GM12878 (cell line): ENCODE results near the gene AMMECR1. TPM values are rescaled to one million over a fixed set of nuclear protein-coding genes. Genes with fewer than 3 reads are reported as not detected.

Experiments used
- ATAC-seq: fragments of 200-7000 bp; cut with Tn5 transposase; 3 replicates; pipeline ENCODE4 v1.9.1; 2020; ENCODE audit warnings: mild to moderate bottlenecking, moderate library complexity
- BruUV-seq: library from RNA; stranded (reverse); fragments of 400-500 nt; replicated peaks from 2 replicates; lab custom pipeline; 2021; lab: Mats Ljungman, UMichigan
- CTCF ChIA-PET: fragments of 300-600 bp; sonication (Branson Sonifier 250); formaldehyde crosslinking; extraction: SDS; loops from one replicate; lab custom pipeline; 2021; ENCODE audit warnings: inconsistent platforms; lab: Yijun Ruan, JAX
- POLR2A ChIA-PET: fragments of 350-600 bp; formaldehyde crosslinking; extraction: SDS; loops from one replicate; lab custom pipeline; 2021; ENCODE audit warnings: inconsistent platforms; lab: Charles Lee
- RAD21 ChIA-PET: fragments of 300-600 bp; sonication (Branson Sonifier 250); formaldehyde crosslinking; loops from one replicate; lab custom pipeline; 2023; ENCODE audit warnings: antibody characterized with exemption; ENCODE audit not compliant: unreplicated experiment; lab: Charles Lee
- SMC1A ChIA-PET: fragments of 300-600 bp; sonication (Branson Sonifier 250); formaldehyde crosslinking; loops from one replicate; lab custom pipeline; 2023; ENCODE audit not compliant: unreplicated experiment, uncharacterized antibody; lab: Charles Lee
- DNase-seq: peaks from one replicate; pipeline ENCODE4 v3.0.0-alpha.2; 2011; ENCODE audit warnings: low read depth, low spot score
- FAIRE-seq: peaks from 3 replicates; lab custom pipeline; 2011; peaks lifted over from hg19 to GRCh38; lab: Jason Lieb, UNC
- H2AFZ ChIP-seq: 2 replicates; pipeline ENCODE4 v1.6.0; 2011; ENCODE audit warnings: low read depth, low read length, control low read depth; ENCODE audit not compliant: control insufficient read depth
- H3K27ac ChIP-seq: 2 replicates; pipeline ENCODE4 v1.5.1; 2011; ENCODE audit warnings: control low read depth; ENCODE audit not compliant: control insufficient read depth, insufficient read depth
- H3K27me3 ChIP-seq, 2 experiments: replicated peaks in 1 of 2; 2 replicates each; pipeline versions ENCODE4 v1.6.0 to v1.6.1; 2011; ENCODE audit warnings: low read length in 1 of 2; ENCODE audit not compliant: control insufficient read depth in 2 of 2, insufficient read depth in 2 of 2
- H3K36me3 ChIP-seq, 2 experiments: 2 replicates each; pipeline ENCODE4 v1.5.1; 2011; ENCODE audit warnings: low read length in 1 of 2; ENCODE audit not compliant: control insufficient read depth in 2 of 2, insufficient read depth in 2 of 2
- H3K4me1 ChIP-seq: 2 replicates; pipeline ENCODE4 v1.6.1; 2011; ENCODE audit warnings: mild to moderate bottlenecking, low read length, moderate library complexity, mixed read lengths; ENCODE audit not compliant: control insufficient read depth, insufficient read depth
- H3K4me2 ChIP-seq: 2 replicates; pipeline ENCODE4 v1.6.0; 2011; ENCODE audit warnings: control low read depth; ENCODE audit not compliant: control insufficient read depth, insufficient read depth
- H3K4me3 ChIP-seq: fragments of 200-600 bp; sonication (generic); 2 replicates; pipeline ENCODE4 v1.5.1; 2016
- H3K79me2 ChIP-seq: 2 replicates; pipeline ENCODE4 v1.6.0; 2011; ENCODE audit warnings: low read length; ENCODE audit not compliant: control insufficient read depth, insufficient read depth
- H3K9ac ChIP-seq: 2 replicates; pipeline ENCODE4 v1.8.0; 2011; ENCODE audit warnings: low read length, control low read depth, mixed read lengths; ENCODE audit not compliant: control insufficient read depth, insufficient read depth
- H3K9me3 ChIP-seq: replicated peaks from 3 replicates; pipeline ENCODE4 v1.5.1; 2011; ENCODE audit warnings: mild to moderate bottlenecking, low read length; ENCODE audit not compliant: control insufficient read depth, insufficient read depth
- H4K20me1 ChIP-seq: 2 replicates; pipeline ENCODE4 v1.6.0; 2011; ENCODE audit not compliant: control insufficient read depth, insufficient read depth
- CBX5 ChIP-seq: sonication (generic); IDR thresholded peaks from 2 replicates; pipeline ENCODE4 v1.6.1; 2016; ENCODE audit warnings: low read depth, moderate library complexity, mild to moderate bottlenecking, inconsistent platforms
- FOXM1 ChIP-seq: IDR thresholded peaks from 2 replicates; pipeline ENCODE4 v1.6.1; 2012; ENCODE audit warnings: low read depth, mild to moderate bottlenecking, inconsistent platforms, low read length, moderate library complexity
- JUNB ChIP-seq: IDR thresholded peaks from 2 replicates; pipeline ENCODE4 v1.6.1; 2016; ENCODE audit warnings: antibody characterized with exemption, mild to moderate bottlenecking
- MYC ChIP-seq: IDR thresholded peaks from 2 replicates; pipeline ENCODE4 v1.6.1; 2011; ENCODE audit warnings: mild to moderate bottlenecking, low read length, moderate library complexity, inconsistent platforms; ENCODE audit not compliant: insufficient read depth, insufficient replicate concordance, insufficient read length, severe bottlenecking
- NFIC ChIP-seq: IDR thresholded peaks from 2 replicates; pipeline ENCODE4 v1.6.1; 2012; ENCODE audit warnings: low read depth, mild to moderate bottlenecking, inconsistent platforms, low read length, moderate library complexity
- PAX8 ChIP-seq: fragments of 450-650 bp; IDR thresholded peaks from 2 replicates; pipeline ENCODE4 v1.6.1; 2017; ENCODE audit warnings: mild to moderate bottlenecking, moderate library complexity
- RB1 ChIP-seq: fragments of 450-650 bp; formaldehyde crosslinking; IDR thresholded peaks from 2 replicates; pipeline ENCODE4 v1.6.1; 2017; ENCODE audit warnings: mild to moderate bottlenecking, borderline replicate concordance
- RELA ChIP-seq: fragments of 450-650 bp; IDR thresholded peaks from 2 replicates; pipeline ENCODE4 v1.8.0; 2014; ENCODE audit warnings: borderline replicate concordance; ENCODE audit not compliant: partially characterized antibody
- SMAD1 ChIP-seq: fragments of 450-650 bp; IDR thresholded peaks from 2 replicates; pipeline ENCODE4 v1.6.1; 2018; ENCODE audit warnings: mild to moderate bottlenecking, low read depth; ENCODE audit not compliant: partially characterized antibody
- YY1 ChIP-seq: IDR thresholded peaks from 2 replicates; pipeline ENCODE4 v1.6.1; 2011; ENCODE audit warnings: low read depth, mild to moderate bottlenecking, low read length
- ZNF217 ChIP-seq: fragments of 450-650 bp; IDR thresholded peaks from 2 replicates; pipeline ENCODE4 v1.6.1; 2017; ENCODE audit warnings: antibody characterized with exemption, mild to moderate bottlenecking
- ZNF24 ChIP-seq: fragments of 450-650 bp; IDR thresholded peaks from 2 replicates; pipeline ENCODE4 v1.6.1; 2017; ENCODE audit warnings: antibody characterized with exemption, mild to moderate bottlenecking
- WGBS: methylation state at CpG from one replicate; pipeline ENCODE4 v1.1.6; 2016; ENCODE audit warnings: low lambda C conversion rate; ENCODE audit not compliant: insufficient replicate concordance, insufficient coverage; ENCODE audit errors: missing lambda C conversion rate; 5-methylcytosine and 5-hydroxymethylcytosine counted together
- in situ Hi-C: fragments of 300-500 bp; cut with MboI; formaldehyde crosslinking; loops from 9 replicates; pipeline ENCODE4 v1.14.3; 2018; ENCODE audit warnings: mixed read lengths
- intact Hi-C: fragments of 100-400 bp; cut with micrococcal nuclease; formaldehyde crosslinking; loops from one replicate; pipeline ENCODE4 v1.14.2; 2022; ENCODE audit not compliant: unreplicated experiment
- polyA plus RNA-seq, 11 experiments: library from polyadenylated mRNA; depleted of rRNA in 4 of 11; unstranded in 6 of 11; stranded (reverse) in 5 of 11; fragments of >200 nt; fragmentation: Nextera tagmentation in 4 of 11; fragmentation: Illumina TruSeq in 1 of 11; extraction: Ambion mirVana in 4 of 11; extraction: Trizol in 1 of 11; gene quantifications; 1 replicate in 1 of 11; 2 replicates in 10 of 11; pipeline versions ENCODE4 v1.2.1 to v1.2.3, GENCODE V29; 2011 to 2016; ENCODE audit warnings: inconsistent platforms in 2 of 11, missing spikeins in 2 of 11, low read depth in 1 of 11
- total RNA-seq, 4 experiments: library from RNA; depleted of rRNA in 3 of 4; stranded (reverse); fragments of >200 nt in 3 of 4; fragmentation: Illumina TruSeq in 1 of 4; extraction: Trizol in 1 of 4; gene quantifications; 2 replicates each; pipeline versions ENCODE4 v1.2.1 to v1.2.3, GENCODE V29; 2013 to 2021
- TF ChIP-seq, protein P1 (sequence below): fragments of 450-650 bp; IDR thresholded peaks from 2 replicates; pipeline ENCODE4 v1.6.1; 2016; ENCODE audit warnings: mild to moderate bottlenecking, moderate library complexity, borderline replicate concordance
- TF ChIP-seq, protein P2 (sequence below): fragments of 450-650 bp; IDR thresholded peaks from 2 replicates; pipeline ENCODE4 v1.6.1; 2017; ENCODE audit warnings: mild to moderate bottlenecking
- TF ChIP-seq, protein P3 (sequence below): fragments of 450-650 bp; IDR thresholded peaks from 2 replicates; pipeline ENCODE4 v1.6.1; 2016; ENCODE audit warnings: mild to moderate bottlenecking

The AMMECR1 gene
- total and polyA plus RNA-seq, 10 of the 15 experiments (the other 5 are each of a cell fraction or from before 2014, with no cell fraction given), result 4.9 to 25.6 (median 10.7) TPM

DNA sequence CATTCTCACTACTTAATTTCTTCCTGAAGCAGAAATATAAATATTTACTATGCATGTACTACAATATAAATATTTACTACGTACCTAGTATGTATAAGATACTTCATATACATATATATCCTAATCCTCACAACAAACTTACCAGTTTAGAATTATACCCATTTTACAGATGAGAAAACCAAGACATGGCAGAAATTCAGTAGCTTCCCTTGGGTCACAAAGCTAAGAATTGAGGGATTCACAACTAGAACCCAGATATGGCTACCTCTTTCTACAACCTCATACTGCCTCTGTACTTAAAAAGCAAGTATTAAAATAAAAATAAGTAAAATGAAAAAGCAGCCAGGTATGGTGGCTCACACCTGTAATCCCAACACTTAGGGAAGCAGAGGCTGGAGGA is 65.9 kb downstream of the AMMECR1 start:
- RAD21 ChIA-PET, result no interaction called here
- no peak overlapping the region for H3K4me2 ChIP-seq
- H3K27ac ChIP-seq, result no peak overlapping the region
- WGBS, result 62% methylated on average over 1 of the region's 1 CpG
- in situ Hi-C loops, result no loop called here
- no peaks in the 10 kb centered on the region for H3K79me2 ChIP-seq
- H3K27me3 ChIP-seq, result no peaks in the 10 kb centered on the region
- SMC1A ChIA-PET, result no interaction called here
- FAIRE-seq (no peak), ATAC-seq (no peak), DNase-seq (no peak)
- TF ChIP-seq SMAD1 (no peak), YY1 (no peak), ZNF24 (no peak), ZNF217 (no peak), MYC (no peak), JUNB (no peak), RB1 (no peak), NFIC (no peak), RELA (no peak), FOXM1 (no peak), CBX5 (no peak), PAX8 (no peak)
- TF ChIP-seq, protein P1, sequence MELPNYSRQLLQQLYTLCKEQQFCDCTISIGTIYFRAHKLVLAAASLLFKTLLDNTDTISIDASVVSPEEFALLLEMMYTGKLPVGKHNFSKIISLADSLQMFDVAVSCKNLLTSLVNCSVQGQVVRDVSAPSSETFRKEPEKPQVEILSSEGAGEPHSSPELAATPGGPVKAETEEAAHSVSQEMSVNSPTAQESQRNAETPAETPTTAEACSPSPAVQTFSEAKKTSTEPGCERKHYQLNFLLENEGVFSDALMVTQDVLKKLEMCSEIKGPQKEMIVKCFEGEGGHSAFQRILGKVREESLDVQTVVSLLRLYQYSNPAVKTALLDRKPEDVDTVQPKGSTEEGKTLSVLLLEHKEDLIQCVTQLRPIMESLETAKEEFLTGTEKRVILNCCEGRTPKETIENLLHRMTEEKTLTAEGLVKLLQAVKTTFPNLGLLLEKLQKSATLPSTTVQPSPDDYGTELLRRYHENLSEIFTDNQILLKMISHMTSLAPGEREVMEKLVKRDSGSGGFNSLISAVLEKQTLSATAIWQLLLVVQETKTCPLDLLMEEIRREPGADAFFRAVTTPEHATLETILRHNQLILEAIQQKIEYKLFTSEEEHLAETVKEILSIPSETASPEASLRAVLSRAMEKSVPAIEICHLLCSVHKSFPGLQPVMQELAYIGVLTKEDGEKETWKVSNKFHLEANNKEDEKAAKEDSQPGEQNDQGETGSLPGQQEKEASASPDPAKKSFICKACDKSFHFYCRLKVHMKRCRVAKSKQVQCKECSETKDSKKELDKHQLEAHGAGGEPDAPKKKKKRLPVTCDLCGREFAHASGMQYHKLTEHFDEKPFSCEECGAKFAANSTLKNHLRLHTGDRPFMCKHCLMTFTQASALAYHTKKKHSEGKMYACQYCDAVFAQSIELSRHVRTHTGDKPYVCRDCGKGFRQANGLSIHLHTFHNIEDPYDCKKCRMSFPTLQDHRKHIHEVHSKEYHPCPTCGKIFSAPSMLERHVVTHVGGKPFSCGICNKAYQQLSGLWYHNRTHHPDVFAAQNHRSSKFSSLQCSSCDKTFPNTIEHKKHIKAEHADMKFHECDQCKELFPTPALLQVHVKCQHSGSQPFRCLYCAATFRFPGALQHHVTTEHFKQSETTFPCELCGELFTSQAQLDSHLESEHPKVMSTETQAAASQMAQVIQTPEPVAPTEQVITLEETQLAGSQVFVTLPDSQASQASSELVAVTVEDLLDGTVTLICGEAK, result no peak
- TF ChIP-seq, protein P2, sequence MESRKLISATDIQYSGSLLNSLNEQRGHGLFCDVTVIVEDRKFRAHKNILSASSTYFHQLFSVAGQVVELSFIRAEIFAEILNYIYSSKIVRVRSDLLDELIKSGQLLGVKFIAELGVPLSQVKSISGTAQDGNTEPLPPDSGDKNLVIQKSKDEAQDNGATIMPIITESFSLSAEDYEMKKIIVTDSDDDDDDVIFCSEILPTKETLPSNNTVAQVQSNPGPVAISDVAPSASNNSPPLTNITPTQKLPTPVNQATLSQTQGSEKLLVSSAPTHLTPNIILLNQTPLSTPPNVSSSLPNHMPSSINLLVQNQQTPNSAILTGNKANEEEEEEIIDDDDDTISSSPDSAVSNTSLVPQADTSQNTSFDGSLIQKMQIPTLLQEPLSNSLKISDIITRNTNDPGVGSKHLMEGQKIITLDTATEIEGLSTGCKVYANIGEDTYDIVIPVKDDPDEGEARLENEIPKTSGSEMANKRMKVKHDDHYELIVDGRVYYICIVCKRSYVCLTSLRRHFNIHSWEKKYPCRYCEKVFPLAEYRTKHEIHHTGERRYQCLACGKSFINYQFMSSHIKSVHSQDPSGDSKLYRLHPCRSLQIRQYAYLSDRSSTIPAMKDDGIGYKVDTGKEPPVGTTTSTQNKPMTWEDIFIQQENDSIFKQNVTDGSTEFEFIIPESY, result no peak
- TF ChIP-seq, protein P3, sequence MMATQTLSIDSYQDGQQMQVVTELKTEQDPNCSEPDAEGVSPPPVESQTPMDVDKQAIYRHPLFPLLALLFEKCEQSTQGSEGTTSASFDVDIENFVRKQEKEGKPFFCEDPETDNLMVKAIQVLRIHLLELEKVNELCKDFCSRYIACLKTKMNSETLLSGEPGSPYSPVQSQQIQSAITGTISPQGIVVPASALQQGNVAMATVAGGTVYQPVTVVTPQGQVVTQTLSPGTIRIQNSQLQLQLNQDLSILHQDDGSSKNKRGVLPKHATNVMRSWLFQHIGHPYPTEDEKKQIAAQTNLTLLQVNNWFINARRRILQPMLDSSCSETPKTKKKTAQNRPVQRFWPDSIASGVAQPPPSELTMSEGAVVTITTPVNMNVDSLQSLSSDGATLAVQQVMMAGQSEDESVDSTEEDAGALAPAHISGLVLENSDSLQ, result no peak
- H3K9ac ChIP-seq, result no peak overlapping the region
- H2AFZ ChIP-seq, result no peak overlapping the region
- POLR2A ChIA-PET, result no interaction called here
- CTCF ChIA-PET, result no interaction called here
- intact Hi-C loops, result no loop called here
- H3K36me3 ChIP-seq, result no peaks in the 10 kb centered on the region
- no peaks in the 10 kb centered on the region for H3K4me1 ChIP-seq
- no peak overlapping the region for H3K4me3 ChIP-seq
- no peaks in the 10 kb centered on the region for H3K9me3 ChIP-seq
- H4K20me1 ChIP-seq, result no peaks in the 10 kb centered on the region
- BruUV-seq, result no TSS peak
